Neural crest cell (in vitro differentiated cells): Measurements from ENCODE around the gene DDC. TPM values are rescaled to one million over a fixed set of nuclear protein-coding genes. Genes with fewer than 3 reads are reported as not detected.

Experiments used
- DNase-seq: peaks from one replicate; pipeline ENCODE4 v3.0.0; 2021; ENCODE audit warnings: low read depth, mixed read lengths, low spot score
- H3K27ac Mint-ChIP-seq: one replicate; pipeline ENCODE4 v1.8.0; 2021; ENCODE audit warnings: mild to moderate bottlenecking, mixed read lengths; ENCODE audit not compliant: unreplicated experiment
- H3K27me3 Mint-ChIP-seq: 2 replicates; pipeline ENCODE4 v1.8.0; 2021; ENCODE audit warnings: low read depth, mild to moderate bottlenecking, mixed read lengths
- H3K36me3 Mint-ChIP-seq: 2 replicates; pipeline ENCODE4 v1.8.0; 2021; ENCODE audit warnings: low read depth, mild to moderate bottlenecking, mixed read lengths
- H3K4me1 Mint-ChIP-seq: 2 replicates; pipeline ENCODE4 v1.8.0; 2021; ENCODE audit warnings: mixed read lengths
- H3K4me3 Mint-ChIP-seq: one replicate; pipeline ENCODE4 v1.8.0; 2021; ENCODE audit warnings: mild to moderate bottlenecking, mixed read lengths
- H3K9me3 Mint-ChIP-seq: 2 replicates; pipeline ENCODE4 v1.8.0; 2021; ENCODE audit warnings: mixed read lengths
- total RNA-seq: library from RNA; stranded (reverse); gene quantifications from 2 replicates; pipeline ENCODE4 v1.2.1, GENCODE V29; 2021
- TF ChIP-seq, protein P1 (sequence below): fragments of 200-600 bp; sonication (generic); conservative IDR thresholded peaks from 2 replicates; pipeline ENCODE4 v1.5.0; 2021; ENCODE audit warnings: antibody characterized with exemption, mild to moderate bottlenecking

DDC gene
- total RNA-seq, 1 donor from 2014 or later: 1.0 TPM

DNA sequence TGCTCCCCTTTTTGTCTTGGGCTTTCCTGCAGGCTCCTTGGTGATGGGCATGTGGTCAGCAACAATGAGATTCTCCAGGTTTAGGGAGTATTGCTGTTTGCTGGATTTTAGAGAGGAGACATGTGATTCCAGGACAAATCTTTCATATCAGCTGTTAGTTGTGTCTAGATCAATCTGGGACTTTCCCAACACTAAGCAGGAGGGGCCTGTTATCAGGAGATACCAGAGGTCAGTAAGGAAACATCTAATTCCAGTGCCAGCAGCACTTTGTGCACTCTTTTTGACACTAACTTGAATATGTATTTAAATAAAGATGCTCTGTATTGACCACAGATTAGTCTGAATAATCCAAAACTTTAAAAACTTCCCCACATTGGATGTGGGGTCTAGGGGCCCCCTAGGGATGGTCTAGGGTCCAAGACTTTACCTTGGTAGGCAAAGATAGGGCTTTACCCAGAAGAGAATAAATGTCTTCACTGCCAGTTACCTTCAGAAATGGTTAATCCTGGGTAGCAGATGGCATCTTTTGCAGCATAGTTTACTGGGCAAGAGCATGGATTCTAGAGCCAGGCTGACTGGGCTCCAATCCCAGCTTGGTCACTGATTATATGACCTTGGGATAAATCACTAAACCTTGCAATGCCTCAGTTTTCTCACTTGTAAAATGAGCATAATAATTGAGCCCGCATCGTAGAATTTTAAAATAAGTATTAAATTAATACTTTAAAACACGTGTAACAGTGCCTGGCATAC lies 108.7 kb downstream of the DDC start:
- no peak overlapping the region for H3K27ac Mint-ChIP-seq
- H3K4me1 Mint-ChIP-seq: no peaks in the 10 kb centered on the region
- no peak for DNase-seq
- peaks cover 3% of the 10 kb centered on the region for H3K9me3 Mint-ChIP-seq
- peaks cover 33% of the 10 kb centered on the region for H3K27me3 Mint-ChIP-seq
- no peaks in the 10 kb centered on the region for H3K36me3 Mint-ChIP-seq
- H3K4me3 Mint-ChIP-seq: no peak overlapping the region
- TF ChIP-seq, protein P1, sequence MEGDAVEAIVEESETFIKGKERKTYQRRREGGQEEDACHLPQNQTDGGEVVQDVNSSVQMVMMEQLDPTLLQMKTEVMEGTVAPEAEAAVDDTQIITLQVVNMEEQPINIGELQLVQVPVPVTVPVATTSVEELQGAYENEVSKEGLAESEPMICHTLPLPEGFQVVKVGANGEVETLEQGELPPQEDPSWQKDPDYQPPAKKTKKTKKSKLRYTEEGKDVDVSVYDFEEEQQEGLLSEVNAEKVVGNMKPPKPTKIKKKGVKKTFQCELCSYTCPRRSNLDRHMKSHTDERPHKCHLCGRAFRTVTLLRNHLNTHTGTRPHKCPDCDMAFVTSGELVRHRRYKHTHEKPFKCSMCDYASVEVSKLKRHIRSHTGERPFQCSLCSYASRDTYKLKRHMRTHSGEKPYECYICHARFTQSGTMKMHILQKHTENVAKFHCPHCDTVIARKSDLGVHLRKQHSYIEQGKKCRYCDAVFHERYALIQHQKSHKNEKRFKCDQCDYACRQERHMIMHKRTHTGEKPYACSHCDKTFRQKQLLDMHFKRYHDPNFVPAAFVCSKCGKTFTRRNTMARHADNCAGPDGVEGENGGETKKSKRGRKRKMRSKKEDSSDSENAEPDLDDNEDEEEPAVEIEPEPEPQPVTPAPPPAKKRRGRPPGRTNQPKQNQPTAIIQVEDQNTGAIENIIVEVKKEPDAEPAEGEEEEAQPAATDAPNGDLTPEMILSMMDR: no peak

DNA sequence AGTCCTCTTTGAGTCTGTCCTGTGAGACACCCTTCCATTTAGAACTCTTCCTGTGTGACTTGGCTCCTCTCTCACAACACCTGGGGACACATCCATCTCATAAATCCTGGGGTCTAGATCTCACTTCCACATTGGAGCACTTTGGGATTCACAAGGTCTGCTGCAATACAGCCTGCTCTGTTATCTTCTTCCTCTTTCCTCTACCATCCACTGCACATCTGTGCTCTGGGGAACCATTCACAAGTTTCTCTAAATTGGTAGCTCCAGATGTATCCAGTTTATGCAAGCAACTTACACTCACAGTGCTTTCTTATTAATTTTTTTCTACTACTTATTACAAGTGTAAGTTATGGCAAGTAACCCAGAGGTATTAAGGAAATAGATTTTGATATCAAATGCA lies 109.5 kb downstream of the DDC start:
- Mint-ChIP-seq H3K36me3 (no peaks in the 10 kb centered on the region), H3K27ac (no peak overlapping the region), H3K4me3 (no peak overlapping the region), H3K9me3 (peaks cover 3% of the 10 kb centered on the region), H3K27me3 (peaks cover 33% of the 10 kb centered on the region), H3K4me1 (no peaks in the 10 kb centered on the region)
- DNase-seq: no peak
- TF ChIP-seq, protein P1: no peak

DNA sequence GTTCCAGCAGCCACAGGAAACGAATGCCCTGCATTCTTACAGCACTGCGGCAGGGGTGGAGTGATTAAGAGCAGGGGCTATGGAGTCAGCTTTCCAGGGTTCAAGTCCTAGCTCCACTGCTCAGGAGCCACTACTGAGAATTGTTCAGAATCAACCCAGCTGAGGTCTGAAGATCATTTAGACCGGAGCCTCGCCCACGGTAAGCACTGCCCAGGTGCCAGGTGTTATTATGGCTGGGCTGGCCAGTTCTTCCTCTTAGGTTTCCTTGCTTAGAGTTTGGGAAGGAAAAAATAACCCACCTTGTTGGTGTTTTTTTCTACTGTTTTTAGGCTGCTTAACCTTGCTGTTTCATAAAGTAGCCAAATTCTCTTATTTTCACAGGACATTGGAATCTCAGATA lies 110.2 kb downstream of the DDC start:
- peaks cover 33% of the 10 kb centered on the region for H3K27me3 Mint-ChIP-seq
- no peak overlapping the region for H3K4me3 Mint-ChIP-seq
- TF ChIP-seq, protein P1: no peak
- no peaks in the 10 kb centered on the region for H3K4me1 Mint-ChIP-seq
- peaks cover 3% of the 10 kb centered on the region for H3K9me3 Mint-ChIP-seq
- H3K36me3 Mint-ChIP-seq: no peaks in the 10 kb centered on the region
- no peak overlapping the region for H3K27ac Mint-ChIP-seq
- DNase-seq: no peak

DNA sequence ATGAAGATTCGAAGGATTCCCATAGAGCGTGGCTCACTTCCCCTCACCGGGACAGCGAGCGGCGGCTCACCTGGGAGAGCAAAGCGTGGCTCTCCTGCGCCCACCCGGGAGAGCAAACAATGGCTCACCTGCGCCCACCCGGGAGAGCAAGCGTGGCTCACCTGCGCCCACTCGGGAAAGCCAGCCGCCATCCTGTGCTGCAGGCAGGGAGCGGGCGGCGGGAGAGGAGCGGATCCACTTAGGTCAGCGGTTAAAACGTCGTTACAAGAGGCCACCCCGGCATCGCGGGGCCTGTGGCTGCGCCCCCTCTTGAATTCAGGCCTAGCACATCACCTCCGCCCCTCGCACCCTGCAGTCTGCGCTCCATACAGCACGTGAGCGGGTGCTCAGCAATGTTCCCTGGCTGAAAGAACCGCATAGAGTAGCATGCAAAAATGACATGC lies 114.6 kb downstream of the DDC start:
- Mint-ChIP-seq H3K27me3 (peaks cover 22% of the 10 kb centered on the region), H3K36me3 (peaks cover 8% of the 10 kb centered on the region), H3K27ac (no peak overlapping the region), H3K9me3 (no peaks in the 10 kb centered on the region), H3K4me1 (peaks cover 11% of the 10 kb centered on the region), H3K4me3 (peak overlapping the region; percentile 91)
- TF ChIP-seq, protein P1: no peak
- DNase-seq: no peak

DNA sequence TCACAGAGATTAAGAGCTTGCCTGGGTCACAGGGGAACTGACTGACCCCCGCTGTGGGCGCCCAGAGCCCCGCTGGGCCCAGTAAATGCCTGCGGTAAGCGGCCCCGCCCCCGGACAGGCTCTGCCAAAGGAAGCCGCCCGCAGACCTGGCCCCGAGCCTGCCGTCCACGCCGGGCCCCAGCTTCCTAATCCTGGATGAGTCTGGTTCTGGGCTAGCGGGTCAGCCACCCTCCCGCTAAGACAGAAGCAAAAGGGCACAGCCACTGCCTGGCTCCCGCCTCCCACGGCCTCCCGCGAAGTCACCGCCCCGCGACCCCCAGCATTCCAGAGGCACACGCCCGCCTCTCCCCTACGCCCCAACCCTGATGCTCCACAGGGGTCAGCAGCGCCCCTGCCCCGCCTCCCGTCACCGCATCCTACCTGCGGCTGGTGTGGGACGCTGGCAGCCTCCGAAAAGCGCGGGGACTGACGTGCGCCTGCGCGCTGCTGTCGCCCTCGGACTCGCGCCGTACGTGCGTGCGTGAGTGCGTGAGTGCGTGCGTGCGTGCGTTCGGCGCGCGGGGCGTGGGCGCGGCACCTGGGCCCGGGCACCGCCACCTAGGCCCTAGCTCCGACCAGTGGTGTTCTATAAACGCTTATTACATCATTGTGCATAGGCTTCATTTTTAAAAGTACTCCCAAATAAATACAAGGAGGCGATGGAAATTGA lies 115.2 kb downstream of the DDC start, which contains the start of gene FIGNL1:
Gene FIGNL1 (minus strand): TSS at position 470 of the 709 bp plus-strand sequence. CDS start 3,063 bp downstream, outside the sequence.
- peak; percentile 45 for DNase-seq
- peak within 1 kb of the TSS; percentile 91 for H3K4me3 Mint-ChIP-seq
- TF ChIP-seq, protein P1: no peak
- peaks cover 11% of the 10 kb centered on the region for H3K4me1 Mint-ChIP-seq
- H3K36me3 Mint-ChIP-seq: peaks cover 8% of the 10 kb centered on the region
- peak within 1 kb of the TSS; percentile 75 for H3K27ac Mint-ChIP-seq
- no peaks in the 10 kb centered on the region for H3K9me3 Mint-ChIP-seq
- H3K27me3 Mint-ChIP-seq: peaks cover 17% of the 10 kb centered on the region
